IMR-90 (cell line): ENCODE measurements around the gene CDH26. TPM values are rescaled to one million over a fixed set of nuclear protein-coding genes. Genes with fewer than 3 reads are reported as not detected.

Experiments
- ATAC-seq: fragments of 200-7000 bp; cut with Tn5 transposase; 2 replicates; pipeline ENCODE4 v1.9.1; 2020; ENCODE audit warnings: low read depth, mild to moderate bottlenecking, moderate library complexity
- BruUV-seq: library from RNA; stranded (reverse); fragments of 400-500 nt; replicated peaks from 2 replicates; lab custom pipeline; 2021; lab: Mats Ljungman, UMichigan
- CTCF ChIA-PET: fragments of 300-600 bp; formaldehyde crosslinking; extraction: SDS; loops from one replicate; lab custom pipeline; 2021; ENCODE audit warnings: antibody characterized with exemption; lab: Yijun Ruan, JAX
- POLR2A ChIA-PET: fragments of 300-600 bp; sonication (Branson Sonifier 250); formaldehyde crosslinking; loops from one replicate; lab custom pipeline; 2022; ENCODE audit warnings: antibody characterized with exemption; ENCODE audit not compliant: unreplicated experiment; lab: Charles Lee
- DNase-seq: peaks from one replicate; pipeline ENCODE4 v3.0.0; 2013
- H2AFZ ChIP-seq: replicated peaks from 2 replicates; pipeline ENCODE3; 2013; ENCODE audit warnings: low read length, mild to moderate bottlenecking; ENCODE audit not compliant: poor library complexity
- H2AK5ac ChIP-seq: 2 replicates; pipeline ENCODE4 v1.6.1; 2013; ENCODE audit warnings: low read depth, low read length, inconsistent platforms
- H2AK9ac ChIP-seq: replicated peaks from 2 replicates; pipeline ENCODE3; 2013; ENCODE audit warnings: mild to moderate bottlenecking, low read depth, low read length, moderate library complexity; ENCODE audit not compliant: poor library complexity
- H2BK120ac ChIP-seq: 2 replicates; pipeline ENCODE4 v1.6.1; 2013; ENCODE audit warnings: low read depth, low read length, inconsistent platforms
- H2BK15ac ChIP-seq: 3 replicates; pipeline ENCODE4 v1.6.1; 2013; ENCODE audit warnings: low read depth, low read length, inconsistent platforms
- H2BK20ac ChIP-seq: 2 replicates; pipeline ENCODE4 v1.6.1; 2013; ENCODE audit warnings: low read depth, mild to moderate bottlenecking, inconsistent platforms, low read length, moderate library complexity
- H2BK5ac ChIP-seq: 2 replicates; pipeline ENCODE4 v1.6.1; 2013; ENCODE audit warnings: mild to moderate bottlenecking, low read depth, low read length, inconsistent platforms; ENCODE audit not compliant: poor library complexity, severe bottlenecking
- H3K14ac ChIP-seq: replicated peaks from 2 replicates; pipeline ENCODE4 v1.6.1; 2013; ENCODE audit warnings: low read depth, low read length, inconsistent platforms
- H3K18ac ChIP-seq: 2 replicates; pipeline ENCODE4 v1.6.1; 2013; ENCODE audit warnings: low read depth, low read length, control low read depth
- H3K23ac ChIP-seq: 2 replicates; pipeline ENCODE4 v1.6.1; 2013; ENCODE audit warnings: low read depth, low read length, inconsistent platforms
- H3K27ac ChIP-seq: 2 replicates; pipeline ENCODE4 v1.5.1; 2013; ENCODE audit warnings: mild to moderate bottlenecking, control low read depth, low read length; ENCODE audit not compliant: insufficient read depth
- H3K27me3 ChIP-seq: 2 replicates; pipeline ENCODE4 v1.6.1; 2013; ENCODE audit warnings: low read length; ENCODE audit not compliant: control insufficient read depth, insufficient read depth
- H3K36me3 ChIP-seq: 2 replicates; pipeline ENCODE4 v1.6.1; 2013; ENCODE audit warnings: low read length, mixed read lengths; ENCODE audit not compliant: control insufficient read depth, insufficient read depth
- H3K4ac ChIP-seq: 2 replicates; pipeline ENCODE4 v1.6.1; 2013; ENCODE audit warnings: low read depth, low read length, inconsistent platforms
- H3K4me1 ChIP-seq: 2 replicates; pipeline ENCODE4 v1.6.1; 2013; ENCODE audit warnings: low read length, mixed read lengths; ENCODE audit not compliant: control insufficient read depth, insufficient read depth
- H3K4me2 ChIP-seq: 2 replicates; pipeline ENCODE4 v1.6.1; 2013; ENCODE audit warnings: low read depth, mild to moderate bottlenecking, control low read depth, low read length, moderate library complexity
- H3K4me3 ChIP-seq: 2 replicates; pipeline ENCODE4 v1.5.1; 2013; ENCODE audit warnings: low read depth, mild to moderate bottlenecking, control low read depth, low read length, moderate library complexity; ENCODE audit not compliant: insufficient read depth
- H3K56ac ChIP-seq: 2 replicates; pipeline ENCODE4 v1.6.1; 2013; ENCODE audit warnings: low read length, inconsistent platforms; ENCODE audit not compliant: insufficient read depth; ENCODE audit errors: extremely low read depth
- H3K79me1 ChIP-seq, 2 experiments: 2 replicates each; pipeline ENCODE4 v1.6.1; 2013; ENCODE audit warnings: low read length in 2 of 2, inconsistent platforms in 1 of 2, low read depth in 1 of 2
- H3K9ac ChIP-seq: 2 replicates; pipeline ENCODE4 v1.6.1; 2013; ENCODE audit warnings: low read depth, low read length, control low read depth
- H3K9me1 ChIP-seq: 2 replicates; pipeline ENCODE4 v1.6.1; 2013; ENCODE audit warnings: low read length, inconsistent platforms; ENCODE audit not compliant: insufficient read depth
- H3K9me3 ChIP-seq: 2 replicates; pipeline ENCODE4 v1.6.1; 2013; ENCODE audit warnings: low read length; ENCODE audit not compliant: control insufficient read depth, insufficient read depth
- H4K20me1 ChIP-seq: 2 replicates; pipeline ENCODE4 v1.6.1; 2013; ENCODE audit warnings: low read length, inconsistent platforms; ENCODE audit not compliant: insufficient read depth
- H4K5ac ChIP-seq: 2 replicates; pipeline ENCODE4 v1.6.1; 2013; ENCODE audit warnings: mild to moderate bottlenecking, low read depth, low read length, control low read depth
- H4K8ac ChIP-seq, 2 experiments: 2 replicates each; pipeline ENCODE4 v1.6.1; 2013; ENCODE audit warnings: low read depth in 2 of 2, low read length in 2 of 2, control low read depth in 1 of 2, inconsistent platforms in 1 of 2
- H4K91ac ChIP-seq: 2 replicates; pipeline ENCODE4 v1.6.1; 2013; ENCODE audit warnings: low read depth, low read length, inconsistent platforms; ENCODE audit not compliant: insufficient read depth
- BHLHE40 ChIP-seq: fragments of 150-350 bp; IDR thresholded peaks from 2 replicates; pipeline ENCODE4 v1.6.1; 2016; ENCODE audit warnings: mild to moderate bottlenecking, low read depth, low read length
- CEBPB ChIP-seq: IDR thresholded peaks from 2 replicates; pipeline ENCODE4 v1.6.1; 2012; ENCODE audit warnings: low read depth, low read length, improper control_type of control experiment
- CHD1 ChIP-seq: IDR thresholded peaks from 2 replicates; pipeline ENCODE4 v1.6.1; 2012; ENCODE audit warnings: low read depth, low read length, improper control_type of control experiment
- FOS ChIP-seq: fragments of 150-350 bp; IDR thresholded peaks from 2 replicates; pipeline ENCODE4 v1.6.1; 2016; ENCODE audit warnings: low read depth, low read length
- MAFK ChIP-seq: IDR thresholded peaks from 2 replicates; pipeline ENCODE4 v1.6.1; 2012; ENCODE audit warnings: low read depth, low read length, improper control_type of control experiment
- MAZ ChIP-seq: IDR thresholded peaks from 2 replicates; pipeline ENCODE4 v1.6.1; 2012; ENCODE audit warnings: low read depth, mild to moderate bottlenecking, low read length, improper control_type of control experiment, moderate library complexity, borderline replicate concordance
- MXI1 ChIP-seq: IDR thresholded peaks from 2 replicates; pipeline ENCODE4 v1.6.1; 2012; ENCODE audit warnings: low read depth, mild to moderate bottlenecking, low read length, moderate library complexity, borderline replicate concordance
- NFE2L2 ChIP-seq: fragments of 150-350 bp; IDR thresholded peaks from 2 replicates; pipeline ENCODE4 v1.6.1; 2016; ENCODE audit warnings: low read depth, mild to moderate bottlenecking, low read length
- POLR2A ChIP-seq: IDR thresholded peaks from 2 replicates; pipeline ENCODE4 v1.6.1; 2012; ENCODE audit warnings: mild to moderate bottlenecking, low read depth, low read length
- RAD21 ChIP-seq: IDR thresholded peaks from 2 replicates; pipeline ENCODE4 v1.6.1; 2012; ENCODE audit warnings: low read length, improper control_type of control experiment
- RCOR1 ChIP-seq: IDR thresholded peaks from 2 replicates; pipeline ENCODE4 v1.6.1; 2012; ENCODE audit warnings: mild to moderate bottlenecking, low read length, improper control_type of control experiment; ENCODE audit not compliant: insufficient replicate concordance
- RFX5 ChIP-seq: IDR thresholded peaks from 2 replicates; pipeline ENCODE4 v1.8.0; 2012; ENCODE audit warnings: low read depth, mild to moderate bottlenecking, low read length, moderate library complexity
- SMC3 ChIP-seq: fragments of 150-350 bp; IDR thresholded peaks from 2 replicates; pipeline ENCODE4 v1.6.1; 2016; ENCODE audit warnings: low read depth, mild to moderate bottlenecking, antibody characterized with exemption, low read length, moderate library complexity
- WGBS, 2 experiments: methylation state at CpG; one replicate each; pipeline versions ENCODE4 v1.1.5 to v1.1.7; 2013; ENCODE audit warnings: missing lambda C conversion rate in 2 of 2; ENCODE audit not compliant: insufficient read length in 1 of 2; ENCODE audit errors: extremely low coverage in 2 of 2; 5-methylcytosine and 5-hydroxymethylcytosine counted together
- dilution Hi-C: fragments of 300-500 bp; cut with HindIII; formaldehyde crosslinking; loops from one replicate; pipeline ENCODE4 v1.14.3; 2018; ENCODE audit warnings: low sequenced_read_pairs; ENCODE audit not compliant: unreplicated experiment
- in situ Hi-C: fragments of 300-500 bp; cut with MboI; formaldehyde crosslinking; loops from 3 replicates; pipeline ENCODE4 v1.14.3; 2019; ENCODE audit warnings: low sequenced_read_pairs, inconsistent platforms, mixed read lengths
- intact Hi-C: fragments of 100-400 bp; cut with micrococcal nuclease; formaldehyde crosslinking; loops from 2 replicates; pipeline ENCODE4 v1.10.0; 2022
- polyA plus RNA-seq, 3 experiments: library from polyadenylated mRNA; depleted of rRNA; stranded (reverse); fragments of >200 nt; gene quantifications; 2 replicates each; pipeline ENCODE4 v1.2.3, GENCODE V29; 2012; ENCODE audit warnings: low replicate concordance in 1 of 3
- total RNA-seq: library from RNA; depleted of rRNA; stranded (reverse); fragments of >200 nt; gene quantifications from 2 replicates; pipeline ENCODE4 v1.2.3, GENCODE V29; 2012
- TF ChIP-seq, protein P1 (sequence below): fragments of 150-350 bp; IDR thresholded peaks from 2 replicates; pipeline ENCODE4 v1.6.1; 2017; ENCODE audit warnings: mild to moderate bottlenecking, antibody characterized with exemption, low read length, low read depth
- TF ChIP-seq, protein P2 (sequence below): fragments of 150-350 bp; IDR thresholded peaks from 2 replicates; pipeline ENCODE4 v1.6.1; 2016; ENCODE audit warnings: low read depth, mild to moderate bottlenecking, low read length, moderate library complexity, borderline replicate concordance
- TF ChIP-seq, protein P3 (sequence below): conservative IDR thresholded peaks from 2 replicates; pipeline ENCODE4 v1.5.1; 2012; ENCODE audit warnings: mild to moderate bottlenecking, low read depth, low read length, improper control_type of control experiment

CDH26 gene
- total and polyA plus RNA-seq, 2 of the 4 experiments (the other 2 are of a cell fraction) = not detected

DNA sequence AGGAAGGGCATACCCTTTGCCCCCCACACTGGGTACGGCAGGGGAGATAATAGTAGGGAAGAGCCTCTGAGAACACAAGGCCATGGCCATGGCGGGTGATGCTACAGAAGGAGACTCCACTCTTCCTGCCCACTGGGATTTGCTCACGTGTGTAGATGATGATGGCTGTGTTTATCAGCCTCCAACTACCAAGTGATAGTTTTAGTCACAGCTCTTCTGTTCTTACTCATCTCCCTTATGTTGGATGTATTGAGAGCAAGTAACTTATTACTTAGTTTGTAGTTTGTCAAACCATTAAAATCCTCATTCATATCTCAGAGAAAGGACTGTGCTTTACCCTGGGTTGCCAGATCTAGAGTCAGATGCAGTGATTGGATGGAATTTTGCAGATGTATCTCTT lies 66.0 kb downstream of the CDH26 start:
- intact Hi-C loops = no loop called here
- dilution Hi-C loops = no loop called here
- CTCF ChIA-PET = no interaction called here

More for the DNA sequence above, 66.0 kb downstream of the CDH26 start:
- Histone ChIP-seq H3K27ac (no peak overlapping the region), H4K20me1 (no peaks in the 10 kb centered on the region), H2BK15ac (no peak overlapping the region), H3K4ac (no peak overlapping the region), H3K9ac (no peak overlapping the region), H2AFZ (no peak overlapping the region), H3K9me3 (no peaks in the 10 kb centered on the region), H3K79me1 (no peaks in the 10 kb centered on the region), H3K4me1 (no peaks in the 10 kb centered on the region), H3K4me2 (no peak overlapping the region), H3K36me3 (no peaks in the 10 kb centered on the region), H3K23ac (no peak overlapping the region), H3K56ac (no peak overlapping the region), H2BK5ac (no peak overlapping the region), H2BK20ac (no peak overlapping the region), H3K9me1 (no peaks in the 10 kb centered on the region), H2BK120ac (no peak overlapping the region), H4K91ac (no peak overlapping the region), H3K27me3 (peaks cover 5% of the 10 kb centered on the region), H2AK9ac (no peak overlapping the region), H4K5ac (no peak overlapping the region), H4K8ac (no peak overlapping the region), H3K18ac (no peak overlapping the region), H3K14ac (no peak overlapping the region), H2AK5ac (no peak overlapping the region), H3K4me3 (no peak overlapping the region)
- in situ Hi-C loops = no loop called here
- TF ChIP-seq, protein P1, sequence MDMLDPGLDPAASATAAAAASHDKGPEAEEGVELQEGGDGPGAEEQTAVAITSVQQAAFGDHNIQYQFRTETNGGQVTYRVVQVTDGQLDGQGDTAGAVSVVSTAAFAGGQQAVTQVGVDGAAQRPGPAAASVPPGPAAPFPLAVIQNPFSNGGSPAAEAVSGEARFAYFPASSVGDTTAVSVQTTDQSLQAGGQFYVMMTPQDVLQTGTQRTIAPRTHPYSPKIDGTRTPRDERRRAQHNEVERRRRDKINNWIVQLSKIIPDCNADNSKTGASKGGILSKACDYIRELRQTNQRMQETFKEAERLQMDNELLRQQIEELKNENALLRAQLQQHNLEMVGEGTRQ = no peak
- TF ChIP-seq MAFK (no peak), BHLHE40 (no peak), POLR2A (no peak), SMC3 (no peak), RCOR1 (no peak), CHD1 (no peak), RFX5 (no peak), CEBPB (no peak), NFE2L2 (no peak), FOS (no peak), MXI1 (no peak), MAZ (no peak), RAD21 (no peak)
- TF ChIP-seq, protein P2, sequence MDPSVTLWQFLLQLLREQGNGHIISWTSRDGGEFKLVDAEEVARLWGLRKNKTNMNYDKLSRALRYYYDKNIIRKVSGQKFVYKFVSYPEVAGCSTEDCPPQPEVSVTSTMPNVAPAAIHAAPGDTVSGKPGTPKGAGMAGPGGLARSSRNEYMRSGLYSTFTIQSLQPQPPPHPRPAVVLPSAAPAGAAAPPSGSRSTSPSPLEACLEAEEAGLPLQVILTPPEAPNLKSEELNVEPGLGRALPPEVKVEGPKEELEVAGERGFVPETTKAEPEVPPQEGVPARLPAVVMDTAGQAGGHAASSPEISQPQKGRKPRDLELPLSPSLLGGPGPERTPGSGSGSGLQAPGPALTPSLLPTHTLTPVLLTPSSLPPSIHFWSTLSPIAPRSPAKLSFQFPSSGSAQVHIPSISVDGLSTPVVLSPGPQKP = no peak
- TF ChIP-seq, protein P3, sequence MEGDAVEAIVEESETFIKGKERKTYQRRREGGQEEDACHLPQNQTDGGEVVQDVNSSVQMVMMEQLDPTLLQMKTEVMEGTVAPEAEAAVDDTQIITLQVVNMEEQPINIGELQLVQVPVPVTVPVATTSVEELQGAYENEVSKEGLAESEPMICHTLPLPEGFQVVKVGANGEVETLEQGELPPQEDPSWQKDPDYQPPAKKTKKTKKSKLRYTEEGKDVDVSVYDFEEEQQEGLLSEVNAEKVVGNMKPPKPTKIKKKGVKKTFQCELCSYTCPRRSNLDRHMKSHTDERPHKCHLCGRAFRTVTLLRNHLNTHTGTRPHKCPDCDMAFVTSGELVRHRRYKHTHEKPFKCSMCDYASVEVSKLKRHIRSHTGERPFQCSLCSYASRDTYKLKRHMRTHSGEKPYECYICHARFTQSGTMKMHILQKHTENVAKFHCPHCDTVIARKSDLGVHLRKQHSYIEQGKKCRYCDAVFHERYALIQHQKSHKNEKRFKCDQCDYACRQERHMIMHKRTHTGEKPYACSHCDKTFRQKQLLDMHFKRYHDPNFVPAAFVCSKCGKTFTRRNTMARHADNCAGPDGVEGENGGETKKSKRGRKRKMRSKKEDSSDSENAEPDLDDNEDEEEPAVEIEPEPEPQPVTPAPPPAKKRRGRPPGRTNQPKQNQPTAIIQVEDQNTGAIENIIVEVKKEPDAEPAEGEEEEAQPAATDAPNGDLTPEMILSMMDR = no peak
- ATAC-seq = no peak
- no CpG with 5 or more reads among the region's 3 CpGs for WGBS, 2 experiments
- POLR2A ChIA-PET = no interaction called here
- no peak for DNase-seq
- no TSS peak for BruUV-seq
